ENCODE results near the gene MIEF1.

MIEF1 gene

DNA sequence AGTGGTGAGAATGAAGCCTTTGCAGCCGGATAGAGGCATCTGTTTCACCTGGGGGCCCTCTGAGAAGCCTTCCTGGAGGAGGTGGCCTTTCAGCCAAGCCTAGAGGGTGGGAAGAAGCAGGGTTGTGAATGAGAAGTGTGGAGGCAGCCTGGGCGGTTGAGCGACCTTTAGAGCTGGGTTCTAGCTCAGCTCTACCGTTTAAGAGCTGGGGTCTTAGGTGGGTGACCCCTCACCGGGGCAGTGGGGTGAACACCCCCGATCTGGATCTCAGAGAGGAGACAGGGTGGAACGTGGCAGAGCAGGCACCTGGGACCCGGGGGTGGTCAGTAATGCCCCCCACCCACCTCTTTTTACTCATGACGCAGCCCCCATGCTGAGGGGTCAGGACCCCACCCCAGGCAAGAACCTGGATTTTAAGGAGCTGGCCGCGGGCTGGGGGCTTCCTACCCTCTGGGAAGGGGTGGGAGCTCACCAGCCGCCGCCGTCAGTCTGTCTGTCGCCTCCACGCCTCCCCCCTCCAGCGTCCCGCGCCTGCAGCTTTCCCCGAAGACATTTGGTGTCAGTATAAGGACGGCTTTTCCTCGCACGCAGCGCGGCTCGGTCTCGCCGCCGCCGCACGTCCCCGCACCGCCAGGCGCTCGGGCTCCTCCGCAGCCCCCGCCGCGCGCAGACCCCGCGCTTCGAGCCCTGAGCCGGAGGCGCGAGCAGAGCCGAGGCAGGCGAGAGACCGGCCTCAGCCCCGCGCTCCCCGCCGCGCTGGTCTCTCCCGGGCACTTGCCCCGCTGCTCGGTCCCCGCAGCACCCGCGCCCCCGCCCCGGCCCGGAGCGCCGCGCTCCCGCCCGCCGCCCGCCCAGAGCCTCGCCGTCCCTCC is 55.1 kb downstream of the MIEF1 start:
- H3K4me1 Mint-ChIP-seq (ENCODE audit: low read depth), result peaks cover 5% of the 10 kb centered on the region
- no peaks in the 10 kb centered on the region for H3K36me3 Mint-ChIP-seq (ENCODE audit: low read depth)
- no peaks in the 10 kb centered on the region for H3K9me3 Mint-ChIP-seq
- H3K4me3 Mint-ChIP-seq, result peak overlapping the region; percentile 51
- H3K27me3 Mint-ChIP-seq, result peaks cover 47% of the 10 kb centered on the region
- DNase-seq, result peak; percentile 68
- H3K27ac Mint-ChIP-seq, result no peak overlapping the region

DNA sequence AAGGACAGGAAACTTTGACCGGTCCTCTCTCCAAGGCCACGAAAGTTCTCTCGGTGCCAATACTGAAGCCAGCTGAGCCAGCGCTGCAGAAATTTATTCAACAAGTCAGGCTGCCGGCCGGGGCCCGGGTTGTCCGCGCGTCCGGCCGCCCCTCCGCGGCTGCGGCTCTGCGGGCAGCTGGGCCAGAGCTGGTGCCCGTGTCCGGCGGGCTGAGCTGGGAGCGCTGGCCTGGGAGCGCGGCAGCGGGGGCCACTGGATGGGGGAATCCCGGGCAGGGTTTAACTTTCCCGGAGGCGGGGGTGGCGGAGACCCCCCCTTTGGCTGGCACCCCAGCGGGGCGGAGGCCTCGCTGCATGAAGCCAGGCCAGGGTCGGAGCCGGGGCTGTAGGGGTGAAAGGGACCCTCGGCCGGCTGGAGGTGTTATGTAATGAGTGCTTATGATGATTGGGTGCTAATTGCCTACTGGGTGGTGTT is 56.2 kb downstream of the MIEF1 start:
- Mint-ChIP-seq H3K27ac (no peak overlapping the region), H3K36me3 (ENCODE audit: low read depth) (no peaks in the 10 kb centered on the region), H3K4me3 (peak overlapping the region; percentile 60)

GRCh38 chr22:39558950-39559349 is 56.9 kb downstream of the MIEF1 start:
- Mint-ChIP-seq H3K4me3 (no peak overlapping the region), H3K36me3 (ENCODE audit: low read depth) (no peaks in the 10 kb centered on the region), H3K27me3 (peaks cover 47% of the 10 kb centered on the region), H3K9me3 (no peaks in the 10 kb centered on the region), H3K4me1 (ENCODE audit: low read depth) (peaks cover 5% of the 10 kb centered on the region), H3K27ac (no peak overlapping the region)
- DNase-seq, result no peak

More for the DNA sequence above, 56.2 kb downstream of the MIEF1 start:
- no peak for DNase-seq
- H3K27me3 Mint-ChIP-seq, result peaks cover 47% of the 10 kb centered on the region
- no peaks in the 10 kb centered on the region for H3K9me3 Mint-ChIP-seq
- H3K4me1 Mint-ChIP-seq (ENCODE audit: low read depth), result peaks cover 5% of the 10 kb centered on the region

DNA sequence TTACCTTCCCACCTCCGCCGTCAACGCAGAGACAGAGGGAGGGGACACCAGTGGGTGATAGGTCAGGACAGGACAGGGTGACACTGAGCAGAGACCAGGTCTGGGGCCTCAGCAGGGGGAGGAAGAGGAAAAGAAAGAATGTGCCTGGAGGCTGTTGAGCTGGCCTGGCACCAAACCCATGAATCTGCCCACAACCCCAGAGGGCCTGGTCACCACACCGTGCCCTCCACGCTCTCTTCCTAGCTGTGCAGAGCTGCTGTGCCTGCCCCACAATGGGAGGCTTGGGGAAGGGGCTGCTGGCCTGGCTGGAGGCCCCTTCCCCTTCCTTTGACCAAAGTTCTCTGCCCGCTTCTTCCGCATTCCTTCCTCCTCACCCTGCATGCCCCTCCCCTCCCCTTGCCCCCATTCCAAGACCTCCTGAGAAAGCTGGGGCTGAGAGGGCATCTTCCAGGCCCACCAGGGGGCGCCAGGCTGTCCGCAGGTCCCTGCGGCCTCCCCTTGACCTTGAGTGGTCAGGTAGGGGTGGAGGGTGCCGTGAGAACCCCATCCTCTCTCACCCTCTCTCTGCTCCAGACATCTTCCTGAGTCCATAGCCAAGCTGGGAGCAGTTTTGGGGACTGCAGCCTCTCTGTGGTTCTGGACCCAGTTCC is 57.5 kb downstream of the MIEF1 start:
- no peak overlapping the region for H3K4me3 Mint-ChIP-seq
- peaks cover 42% of the 10 kb centered on the region for H3K27me3 Mint-ChIP-seq
- peaks cover 5% of the 10 kb centered on the region for H3K4me1 Mint-ChIP-seq (ENCODE audit: low read depth)
- DNase-seq, result no peak
- no peak overlapping the region for H3K27ac Mint-ChIP-seq
- no peaks in the 10 kb centered on the region for H3K9me3 Mint-ChIP-seq
- H3K36me3 Mint-ChIP-seq (ENCODE audit: low read depth), result no peaks in the 10 kb centered on the region

DNA sequence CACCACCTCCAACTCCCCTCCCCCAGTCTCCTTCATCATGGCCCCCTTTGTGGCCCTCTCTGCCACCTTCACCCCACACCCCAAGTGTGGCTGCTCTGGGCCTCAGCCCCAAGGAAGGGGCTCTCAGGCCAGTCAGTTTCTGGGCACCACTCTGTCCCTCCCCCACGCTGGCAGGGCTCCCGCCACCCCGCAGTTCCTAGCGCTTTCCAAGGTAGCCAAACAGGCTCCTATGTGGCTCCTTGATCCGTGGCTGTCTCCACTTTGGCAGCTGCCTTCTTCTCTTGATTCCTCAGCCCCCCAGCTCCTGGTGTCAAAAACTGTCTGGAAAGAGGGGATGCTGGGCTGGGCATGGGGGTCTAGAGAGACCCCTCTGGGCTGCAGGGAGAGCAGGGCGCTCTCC is 58.0 kb downstream of the MIEF1 start:
- no peak overlapping the region for H3K4me3 Mint-ChIP-seq
- H3K9me3 Mint-ChIP-seq, result no peaks in the 10 kb centered on the region
- DNase-seq, result no peak
- no peak overlapping the region for H3K27ac Mint-ChIP-seq
- peaks cover 5% of the 10 kb centered on the region for H3K4me1 Mint-ChIP-seq (ENCODE audit: low read depth)
- H3K36me3 Mint-ChIP-seq (ENCODE audit: low read depth), result no peaks in the 10 kb centered on the region
- H3K27me3 Mint-ChIP-seq, result peaks cover 41% of the 10 kb centered on the region

GRCh38 chr22:39562839-39563489 is 60.9 kb downstream of the MIEF1 start:
- Mint-ChIP-seq H3K27ac (no peak overlapping the region), H3K9me3 (peaks cover 6% of the 10 kb centered on the region), H3K4me3 (no peak overlapping the region), H3K27me3 (peaks cover 22% of the 10 kb centered on the region), H3K4me1 (ENCODE audit: low read depth) (peaks cover 15% of the 10 kb centered on the region), H3K36me3 (ENCODE audit: low read depth) (no peaks in the 10 kb centered on the region)
- DNase-seq, result no peak

GRCh38 chr22:39563571-39564428 is 61.7 kb downstream of the MIEF1 start:
- H3K9me3 Mint-ChIP-seq, result peaks cover 6% of the 10 kb centered on the region
- no peaks in the 10 kb centered on the region for H3K36me3 Mint-ChIP-seq (ENCODE audit: low read depth)
- H3K27me3 Mint-ChIP-seq, result peaks cover 17% of the 10 kb centered on the region
- H3K4me1 Mint-ChIP-seq (ENCODE audit: low read depth), result peaks cover 17% of the 10 kb centered on the region
- no peak overlapping the region for H3K27ac Mint-ChIP-seq
- H3K4me3 Mint-ChIP-seq, result no peak overlapping the region
- DNase-seq, result no peak

GRCh38 chr22:39565414-39565944 is 63.4 kb downstream of the MIEF1 start:
- H3K4me3 Mint-ChIP-seq, result no peak overlapping the region
- H3K9me3 Mint-ChIP-seq, result peaks cover 6% of the 10 kb centered on the region

GRCh38 chr22:39567135-39567946 is 65.3 kb downstream of the MIEF1 start:
- peaks cover 6% of the 10 kb centered on the region for H3K9me3 Mint-ChIP-seq
- peak overlapping the region; percentile 63 for H3K27ac Mint-ChIP-seq
- no peaks in the 10 kb centered on the region for H3K27me3 Mint-ChIP-seq
- H3K36me3 Mint-ChIP-seq (ENCODE audit: low read depth), result no peaks in the 10 kb centered on the region
- H3K4me3 Mint-ChIP-seq, result no peak overlapping the region
- peak; percentile 56 for DNase-seq
- peaks cover 17% of the 10 kb centered on the region for H3K4me1 Mint-ChIP-seq (ENCODE audit: low read depth)

More at GRCh38 chr22:39565414-39565944, 63.4 kb downstream of the MIEF1 start:
- no peak for DNase-seq
- Mint-ChIP-seq H3K36me3 (ENCODE audit: low read depth) (no peaks in the 10 kb centered on the region), H3K4me1 (ENCODE audit: low read depth) (peaks cover 17% of the 10 kb centered on the region), H3K27ac (no peak overlapping the region), H3K27me3 (peaks cover 3% of the 10 kb centered on the region)
